ACHN (cell line): ENCODE results near the gene DNAJB9.
A peak's percentile ranks its signal among the peaks of the same experiment; 100 is the strongest.

ENCODE experiments used
- DNase-seq: peaks from one replicate; pipeline ENCODE4 v3.0.0-alpha.2; 2015
- in situ Hi-C: cut with HindIII; loops from 2 replicates; pipeline ENCODE4 v1.10.0; 2017; ENCODE audit warnings: low sequenced_read_pairs, low pct_ligation_motif_present, low pct_unique_long_range_greater_than_20kb

The DNAJB9 gene

GRCh38 chr7:108559253-108559652, 10.4 kb upstream of the DNAJB9 start:
- in situ Hi-C loops, result no loop called here
- no peak for DNase-seq

DNA sequence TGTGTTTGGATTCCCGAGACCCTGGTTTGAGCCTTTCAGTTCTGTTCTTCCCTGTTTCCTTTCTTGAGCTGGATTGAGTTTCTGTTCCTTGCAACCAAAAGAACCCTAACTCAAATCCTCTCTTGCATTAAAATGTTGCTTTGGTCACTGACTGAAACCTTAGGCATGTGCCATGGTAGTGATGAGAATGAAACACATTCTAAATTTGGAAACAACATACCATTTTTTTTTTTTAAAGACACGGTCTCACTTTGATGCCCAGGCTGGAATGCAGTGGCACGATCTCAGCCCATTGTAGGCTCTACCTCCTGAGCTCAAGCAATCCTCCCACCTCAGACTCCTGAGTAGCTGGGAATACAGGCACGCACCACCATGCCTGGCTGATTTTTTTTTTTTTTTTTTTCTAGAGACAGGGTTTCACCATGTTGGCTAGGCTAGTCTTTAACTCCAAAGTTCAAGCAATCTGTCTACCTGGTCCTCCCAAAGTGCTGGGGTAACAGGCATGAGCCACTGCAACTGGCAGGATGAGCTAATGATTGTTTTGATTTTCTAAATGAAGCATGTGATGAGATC, 8.5 kb upstream of the DNAJB9 start:
- DNase-seq, result no peak
- in situ Hi-C loops, result no loop called here

GRCh38 chr7:108565987-108566386, 3.7 kb upstream of the DNAJB9 start:
- in situ Hi-C loops, result no loop called here
- no peak for DNase-seq

- in situ Hi-C loops, result no loop called here
- no peak for DNase-seq
These were observed 783 bp upstream of the DNAJB9 start for GRCh38 chr7:108568801-108569380.

GRCh38 chr7:108570146-108570755, 577 bp downstream of the DNAJB9 start:
- in situ Hi-C loops, result no loop called here
- DNase-seq, result peak; percentile 77

DNA sequence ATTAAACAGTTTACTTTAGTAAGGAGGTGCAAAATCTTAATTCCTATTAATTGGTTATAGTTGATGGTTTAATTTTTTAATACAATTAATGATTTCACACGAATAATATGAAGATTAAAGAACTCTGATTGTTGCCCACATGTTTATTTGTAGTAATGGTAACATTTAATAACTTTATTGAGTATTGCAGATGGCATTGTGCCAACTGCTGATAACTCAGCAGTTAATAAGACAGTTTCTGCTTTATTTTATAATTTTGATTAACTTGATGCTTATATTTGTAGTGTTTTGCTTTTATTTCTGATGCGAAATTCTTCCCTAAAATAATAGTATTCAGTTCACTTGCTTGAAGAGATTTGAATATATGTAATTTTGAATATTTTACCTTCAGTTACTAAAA, 2.8 kb downstream of the DNAJB9 start:
- in situ Hi-C loops, result no loop called here
- no peak for DNase-seq

- no peak for DNase-seq
- in situ Hi-C loops, result no loop called here
These were observed 5.5 kb downstream of the DNAJB9 start for GRCh38 chr7:108575156-108575555.

- in situ Hi-C loops, result no loop called here
- no peak for DNase-seq
These were observed 6.4 kb downstream of the DNAJB9 start for GRCh38 chr7:108576116-108576515.

GRCh38 chr7:108578937-108579336, 9.3 kb downstream of the DNAJB9 start:
- in situ Hi-C loops, result no loop called here
- no peak for DNase-seq

DNA sequence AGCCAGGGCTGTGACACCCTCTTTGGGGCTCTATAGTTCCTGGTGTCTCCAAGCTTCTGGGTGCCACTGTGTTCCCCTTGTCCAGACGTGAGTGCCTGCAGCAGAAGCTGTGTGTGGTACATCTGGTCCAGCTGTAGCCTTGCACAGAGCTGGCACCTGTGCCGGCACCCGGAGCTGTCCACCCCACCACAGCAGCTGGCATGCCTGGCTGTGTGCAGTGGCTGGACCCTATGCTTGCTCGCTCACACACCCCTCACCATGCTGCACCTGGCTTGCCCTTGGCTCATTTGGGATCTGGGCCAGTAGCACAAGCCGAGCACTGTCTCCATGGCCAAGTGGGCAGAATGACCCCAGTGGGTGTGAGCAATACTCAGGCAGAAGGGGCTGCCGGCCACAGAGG, 10.6 kb downstream of the DNAJB9 start:
- in situ Hi-C loops, result no loop called here
- DNase-seq, result no peak

- peak; percentile 43 for DNase-seq
- in situ Hi-C loops, result no loop called here
These were observed 12.2 kb downstream of the DNAJB9 start for GRCh38 chr7:108581655-108582491.

DNA sequence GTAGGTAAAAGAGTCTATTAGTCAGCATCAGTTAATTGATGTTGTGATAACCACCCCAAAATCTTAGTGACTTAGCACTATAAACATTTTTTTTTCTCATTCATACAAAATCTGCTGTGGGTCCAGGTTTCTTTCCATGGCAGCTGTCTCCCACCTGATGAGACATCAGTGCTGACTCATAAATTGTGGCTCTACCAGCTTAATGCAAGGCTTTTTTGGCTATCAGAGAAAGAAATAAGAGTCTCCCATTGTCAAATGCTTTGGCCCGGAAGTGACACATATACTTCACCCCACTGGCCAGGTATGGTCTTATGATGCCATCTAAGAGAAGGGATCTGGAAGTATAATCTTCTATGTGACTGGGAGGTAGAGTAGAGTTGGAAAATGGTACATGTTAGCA, 14.5 kb downstream of the DNAJB9 start:
- in situ Hi-C loops, result no loop called here
- DNase-seq, result no peak

GRCh38 chr7:108585843-108586242, 16.2 kb downstream of the DNAJB9 start:
- in situ Hi-C loops, result no loop called here
- DNase-seq, result no peak

DNA sequence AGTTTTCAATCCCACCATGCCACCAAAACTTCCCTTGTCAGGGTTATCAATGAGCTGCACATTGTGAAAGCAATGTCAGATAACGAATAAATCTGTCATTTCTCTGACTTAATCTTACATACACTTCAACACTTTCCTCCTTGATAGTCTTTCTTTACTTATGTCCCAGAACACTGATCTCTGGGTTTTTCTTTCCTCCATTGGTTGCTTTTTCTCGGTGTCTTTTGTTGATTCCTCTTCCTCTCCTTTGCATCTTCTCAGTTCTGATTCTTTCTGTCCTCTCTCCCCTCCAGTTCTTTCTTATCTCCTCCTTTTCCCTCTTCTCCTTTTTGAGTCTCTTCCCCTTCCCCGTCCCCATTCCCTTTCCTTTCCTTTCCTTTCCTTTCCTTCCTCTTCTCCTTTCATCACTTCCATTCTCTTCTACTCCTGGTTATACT, 16.6 kb downstream of the DNAJB9 start:
- no peak for DNase-seq
- in situ Hi-C loops, result no loop called here

- in situ Hi-C loops, result no loop called here
- DNase-seq, result no peak
These were observed 19.5 kb downstream of the DNAJB9 start for GRCh38 chr7:108589199-108589598.

DNA sequence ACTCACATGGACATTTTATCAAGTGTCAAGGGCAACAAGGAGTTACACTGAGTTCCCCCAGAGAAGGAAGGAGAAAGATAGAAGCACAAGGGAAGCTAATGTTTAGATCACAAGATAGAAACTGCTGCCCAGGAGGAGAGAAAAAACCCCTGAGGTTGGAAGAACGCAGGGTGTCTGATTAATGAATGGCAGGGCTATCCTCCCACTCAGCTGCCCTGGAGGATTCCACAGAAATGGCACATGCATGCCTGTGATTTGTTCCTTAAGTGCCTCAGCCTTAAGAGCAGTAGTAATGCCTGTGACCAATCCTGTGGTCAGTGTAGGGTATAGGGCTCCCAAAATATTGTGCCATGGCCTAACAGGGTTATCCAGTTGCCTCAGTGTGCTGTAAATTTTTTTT, 20.2 kb downstream of the DNAJB9 start:
- in situ Hi-C loops, result no loop called here
- DNase-seq, result peak; percentile 64

GRCh38 chr7:108590606-108591005, 20.9 kb downstream of the DNAJB9 start:
- in situ Hi-C loops, result no loop called here
- no peak for DNase-seq

DNA sequence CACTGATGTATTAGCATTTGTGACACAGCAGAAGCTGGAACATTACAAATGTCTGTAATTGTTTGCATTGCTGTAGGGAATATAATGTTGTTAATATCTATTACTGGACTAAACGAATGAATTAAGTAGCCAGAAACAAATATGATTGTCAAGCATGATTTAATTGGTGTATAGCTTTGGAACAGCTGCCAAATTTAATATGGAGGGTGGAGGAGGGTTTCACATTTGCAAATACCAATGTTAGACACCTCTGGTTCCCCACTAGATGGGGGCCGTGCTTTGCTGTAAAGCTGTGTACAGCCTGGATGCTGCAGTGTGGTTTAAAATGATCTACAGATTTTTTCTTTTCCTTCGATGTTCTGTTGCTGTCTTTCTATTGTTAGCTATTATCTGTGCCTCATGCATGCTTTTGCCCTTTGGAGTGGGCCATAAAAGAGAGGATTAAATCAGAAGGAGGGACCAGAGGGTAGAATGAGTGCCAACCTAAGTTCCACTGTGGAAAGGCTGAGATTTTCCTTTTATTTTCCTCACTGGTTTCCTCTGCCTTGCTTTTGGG, 23.1 kb downstream of the DNAJB9 start:
- DNase-seq, result peak; percentile 40
- in situ Hi-C loops, result no loop called here

- no peak for DNase-seq
- in situ Hi-C loops, result no loop called here
These were observed 26.9 kb downstream of the DNAJB9 start for GRCh38 chr7:108596560-108596959.
